ENCODE measurements around the gene CCDC7. TPM values are rescaled to one million over a fixed set of nuclear protein-coding genes. Genes with fewer than 3 reads are reported as not detected.
A peak's percentile ranks its signal among the peaks of the same experiment; 100 is the strongest.

CCDC7 gene
- total RNA-seq, 1 donor from 2014 or later: 6.7 TPM

- peaks cover 6% of the 10 kb centered on the region for H3K9me3 Mint-ChIP-seq (ENCODE audit: unreplicated experiment)
- H3K27ac Mint-ChIP-seq (ENCODE audit: unreplicated experiment): peak overlapping the region; percentile 95
- peak overlapping the region; percentile 97 for H3K4me3 Mint-ChIP-seq (ENCODE audit: unreplicated experiment)
- DNase-seq: no peak
- H3K4me1 Mint-ChIP-seq (ENCODE audit: low read depth, unreplicated experiment): peaks cover 3% of the 10 kb centered on the region
- TF ChIP-seq, protein P1, sequence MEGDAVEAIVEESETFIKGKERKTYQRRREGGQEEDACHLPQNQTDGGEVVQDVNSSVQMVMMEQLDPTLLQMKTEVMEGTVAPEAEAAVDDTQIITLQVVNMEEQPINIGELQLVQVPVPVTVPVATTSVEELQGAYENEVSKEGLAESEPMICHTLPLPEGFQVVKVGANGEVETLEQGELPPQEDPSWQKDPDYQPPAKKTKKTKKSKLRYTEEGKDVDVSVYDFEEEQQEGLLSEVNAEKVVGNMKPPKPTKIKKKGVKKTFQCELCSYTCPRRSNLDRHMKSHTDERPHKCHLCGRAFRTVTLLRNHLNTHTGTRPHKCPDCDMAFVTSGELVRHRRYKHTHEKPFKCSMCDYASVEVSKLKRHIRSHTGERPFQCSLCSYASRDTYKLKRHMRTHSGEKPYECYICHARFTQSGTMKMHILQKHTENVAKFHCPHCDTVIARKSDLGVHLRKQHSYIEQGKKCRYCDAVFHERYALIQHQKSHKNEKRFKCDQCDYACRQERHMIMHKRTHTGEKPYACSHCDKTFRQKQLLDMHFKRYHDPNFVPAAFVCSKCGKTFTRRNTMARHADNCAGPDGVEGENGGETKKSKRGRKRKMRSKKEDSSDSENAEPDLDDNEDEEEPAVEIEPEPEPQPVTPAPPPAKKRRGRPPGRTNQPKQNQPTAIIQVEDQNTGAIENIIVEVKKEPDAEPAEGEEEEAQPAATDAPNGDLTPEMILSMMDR (IDR thresholded peaks at IDR 0.05; ENCODE audit: partially characterized antibody, unreplicated experiment): no peak
- H3K36me3 Mint-ChIP-seq (ENCODE audit: unreplicated experiment): no peaks in the 10 kb centered on the region
- no peaks in the 10 kb centered on the region for H3K27me3 Mint-ChIP-seq (ENCODE audit: unreplicated experiment)
Measured at GRCh38 chr10:32446536-32447406, 831 bp downstream of the CCDC7 start.

DNA sequence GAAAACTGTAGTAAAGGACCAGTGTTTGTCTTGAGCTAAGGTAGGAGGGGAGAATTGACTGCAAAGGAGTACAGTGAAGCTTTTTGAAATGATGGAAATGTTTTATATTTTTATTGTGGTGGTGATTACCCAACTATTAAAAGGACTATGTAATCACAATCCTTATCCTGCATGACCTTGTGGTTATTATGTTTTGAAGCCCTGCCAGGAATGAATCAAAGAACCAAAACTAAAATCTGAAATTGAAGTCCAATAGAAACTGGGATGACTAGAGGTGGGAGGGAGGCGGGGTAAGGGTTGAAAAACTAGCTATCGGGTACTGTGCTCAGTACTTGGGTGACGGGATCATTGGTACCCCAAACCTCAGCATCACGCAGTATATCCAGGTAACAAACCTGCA is 8.2 kb downstream of the CCDC7 start:
- DNase-seq: no peak
- Mint-ChIP-seq H3K4me1 (ENCODE audit: low read depth, unreplicated experiment) (no peaks in the 10 kb centered on the region), H3K4me3 (ENCODE audit: unreplicated experiment) (no peak overlapping the region), H3K9me3 (ENCODE audit: unreplicated experiment) (no peaks in the 10 kb centered on the region), H3K27me3 (ENCODE audit: unreplicated experiment) (no peaks in the 10 kb centered on the region), H3K36me3 (ENCODE audit: unreplicated experiment) (no peaks in the 10 kb centered on the region), H3K27ac (ENCODE audit: unreplicated experiment) (no peak overlapping the region)
- TF ChIP-seq, protein P1 (IDR thresholded peaks at IDR 0.05; ENCODE audit: partially characterized antibody, unreplicated experiment): no peak

GRCh38 chr10:32459051-32459698 is 13.2 kb downstream of the CCDC7 start:
- Mint-ChIP-seq H3K27me3 (ENCODE audit: unreplicated experiment) (no peaks in the 10 kb centered on the region), H3K4me1 (ENCODE audit: low read depth, unreplicated experiment) (no peaks in the 10 kb centered on the region), H3K36me3 (ENCODE audit: unreplicated experiment) (no peaks in the 10 kb centered on the region), H3K4me3 (ENCODE audit: unreplicated experiment) (no peak overlapping the region), H3K27ac (ENCODE audit: unreplicated experiment) (no peak overlapping the region), H3K9me3 (ENCODE audit: unreplicated experiment) (no peaks in the 10 kb centered on the region)
- no peak for DNase-seq
- TF ChIP-seq, protein P1 (IDR thresholded peaks at IDR 0.05; ENCODE audit: partially characterized antibody, unreplicated experiment): no peak

DNA sequence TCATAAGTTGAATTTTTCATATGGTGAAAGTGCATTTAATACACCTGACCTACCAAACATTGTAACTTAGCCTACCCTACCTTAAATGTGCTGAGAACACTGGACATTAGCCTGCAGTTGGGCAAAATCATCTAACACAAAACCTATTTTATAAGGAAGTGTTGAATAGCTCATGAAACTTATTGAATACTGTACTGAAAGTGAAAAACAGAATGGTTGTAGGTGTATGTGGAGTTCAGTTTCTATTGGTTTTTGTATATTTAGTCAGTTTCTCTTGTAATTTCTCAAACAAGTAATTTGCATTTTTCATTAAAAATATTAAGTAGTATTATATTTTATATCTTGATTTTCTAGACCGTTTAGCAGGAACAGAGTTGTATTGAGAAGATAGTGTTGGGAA is 15.3 kb downstream of the CCDC7 start:
- Mint-ChIP-seq H3K4me3 (ENCODE audit: unreplicated experiment) (no peak overlapping the region), H3K27ac (ENCODE audit: unreplicated experiment) (no peak overlapping the region), H3K27me3 (ENCODE audit: unreplicated experiment) (no peaks in the 10 kb centered on the region), H3K4me1 (ENCODE audit: low read depth, unreplicated experiment) (no peaks in the 10 kb centered on the region), H3K36me3 (ENCODE audit: unreplicated experiment) (no peaks in the 10 kb centered on the region), H3K9me3 (ENCODE audit: unreplicated experiment) (no peaks in the 10 kb centered on the region)
- TF ChIP-seq, protein P1 (IDR thresholded peaks at IDR 0.05; ENCODE audit: partially characterized antibody, unreplicated experiment): no peak
- DNase-seq: no peak

DNA sequence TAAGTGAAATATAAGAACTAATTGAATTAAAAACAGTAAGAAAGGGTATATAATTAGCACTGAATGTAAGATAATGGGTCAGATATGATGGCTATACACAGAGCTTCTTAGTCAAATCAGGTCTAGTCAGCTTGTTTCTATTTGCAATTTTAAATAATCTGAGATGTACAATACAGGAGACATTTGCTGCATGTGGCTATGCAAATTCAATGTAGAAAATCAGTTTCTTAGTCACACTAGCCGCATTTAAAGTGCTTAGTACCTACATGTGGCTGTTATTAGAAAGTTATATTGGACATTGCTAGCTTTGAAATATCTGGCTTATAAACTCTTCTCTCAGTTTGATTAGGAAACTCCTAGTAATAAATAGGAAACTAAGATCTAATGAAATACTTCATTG is 25.3 kb downstream of the CCDC7 start:
- TF ChIP-seq, protein P1 (IDR thresholded peaks at IDR 0.05; ENCODE audit: partially characterized antibody, unreplicated experiment): no peak
- Mint-ChIP-seq H3K4me1 (ENCODE audit: low read depth, unreplicated experiment) (no peaks in the 10 kb centered on the region), H3K36me3 (ENCODE audit: unreplicated experiment) (no peaks in the 10 kb centered on the region), H3K9me3 (ENCODE audit: unreplicated experiment) (no peaks in the 10 kb centered on the region), H3K27ac (ENCODE audit: unreplicated experiment) (no peak overlapping the region), H3K27me3 (ENCODE audit: unreplicated experiment) (no peaks in the 10 kb centered on the region), H3K4me3 (ENCODE audit: unreplicated experiment) (no peak overlapping the region)
- DNase-seq: no peak

Measured in glutamatergic neuron (in vitro differentiated cells).